Mesenteric fat pad (tissue), 1 donor: ENCODE results near the gene DPM3. TPM values are rescaled to one million over a fixed set of nuclear protein-coding genes. Genes with fewer than 3 reads are reported as not detected.
A peak's percentile ranks its signal among the peaks of the same experiment; 100 is the strongest.
"Not testable (repeated sequence)": the region's sequence is repeated elsewhere in the genome, so short reads cannot be mapped to it uniquely, and the experiment has no call there.

Experiments
- DNase-seq: peaks from one replicate; pipeline ENCODE4 v3.0.0-alpha.2; 2020; ENCODE audit warnings: low spot score
- total RNA-seq: library from RNA; stranded (reverse); fragmentation: NEBNext Ultra II Directional; extraction: Animal tissue kit (Norgen Biotek cat#: 25700); gene quantifications from one replicate; pipeline ENCODE4 v1.2.1, GENCODE V29; 2021
- donor health status: DM: yes; HTN: yes; CAD: no.

Gene DPM3
- total RNA-seq, 1 donor from 2014 or later: 76.2 TPM

- DNase-seq: not testable (repeated sequence)
Observed at GRCh38 chr1:155162631-155163030, 22.3 kb upstream of the DPM3 start.

DNA sequence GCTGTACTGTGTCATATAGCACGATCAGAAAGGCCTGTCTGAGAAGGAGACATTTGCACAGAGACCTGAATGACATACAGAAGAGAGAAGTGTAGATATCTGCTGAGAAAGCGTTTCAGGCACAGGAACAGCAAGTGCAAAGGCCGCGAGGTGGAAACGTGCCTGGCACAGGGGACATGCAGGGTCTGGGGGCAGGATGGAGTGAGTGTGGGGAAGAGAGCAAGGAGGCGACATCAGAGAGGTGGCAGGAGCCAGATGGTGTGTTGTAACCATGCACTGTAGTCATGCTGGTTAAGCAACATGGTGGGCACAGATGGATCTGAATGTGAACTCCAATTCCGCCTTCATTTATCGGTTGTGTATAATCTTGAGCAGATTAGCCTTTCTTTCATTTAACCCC is 19.8 kb upstream of the DPM3 start:
- no peak for DNase-seq

- DNase-seq: no peak
Observed at GRCh38 chr1:155158991-155159390, 18.7 kb upstream of the DPM3 start.

- not testable (repeated sequence) for DNase-seq
Observed at GRCh38 chr1:155155996-155156643, 15.8 kb upstream of the DPM3 start.

DNA sequence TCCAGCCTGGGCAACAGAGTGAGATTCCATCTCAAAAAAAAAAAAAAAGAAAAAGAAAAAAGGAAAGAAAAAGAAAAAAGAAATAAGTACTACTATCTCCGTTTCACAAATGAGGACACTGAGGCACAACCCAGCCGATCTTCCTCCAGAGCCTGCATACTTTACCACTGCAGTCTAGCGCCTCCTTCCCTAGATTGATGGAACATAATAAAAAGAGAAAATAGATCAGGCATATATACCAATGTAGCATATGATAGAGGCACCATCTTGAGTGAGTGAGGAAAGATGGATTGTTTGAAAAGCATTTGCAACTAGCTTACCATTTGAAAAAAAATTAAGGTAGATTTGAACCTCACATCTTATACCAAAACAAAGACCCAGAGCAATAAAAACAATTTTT is 5.2 kb upstream of the DPM3 start:
- no peak for DNase-seq

- no peak for DNase-seq
Observed at GRCh38 chr1:155141749-155142148, 1.4 kb upstream of the DPM3 start.

GRCh38 chr1:155140630-155140953 is 261 bp upstream of the DPM3 start:
- DNase-seq: no peak

GRCh38 chr1:155137154-155137949 is 3.0 kb downstream of the DPM3 start:
- DNase-seq: no peak

GRCh38 chr1:155136748-155137147 is 3.6 kb downstream of the DPM3 start:
- DNase-seq: no peak

DNA sequence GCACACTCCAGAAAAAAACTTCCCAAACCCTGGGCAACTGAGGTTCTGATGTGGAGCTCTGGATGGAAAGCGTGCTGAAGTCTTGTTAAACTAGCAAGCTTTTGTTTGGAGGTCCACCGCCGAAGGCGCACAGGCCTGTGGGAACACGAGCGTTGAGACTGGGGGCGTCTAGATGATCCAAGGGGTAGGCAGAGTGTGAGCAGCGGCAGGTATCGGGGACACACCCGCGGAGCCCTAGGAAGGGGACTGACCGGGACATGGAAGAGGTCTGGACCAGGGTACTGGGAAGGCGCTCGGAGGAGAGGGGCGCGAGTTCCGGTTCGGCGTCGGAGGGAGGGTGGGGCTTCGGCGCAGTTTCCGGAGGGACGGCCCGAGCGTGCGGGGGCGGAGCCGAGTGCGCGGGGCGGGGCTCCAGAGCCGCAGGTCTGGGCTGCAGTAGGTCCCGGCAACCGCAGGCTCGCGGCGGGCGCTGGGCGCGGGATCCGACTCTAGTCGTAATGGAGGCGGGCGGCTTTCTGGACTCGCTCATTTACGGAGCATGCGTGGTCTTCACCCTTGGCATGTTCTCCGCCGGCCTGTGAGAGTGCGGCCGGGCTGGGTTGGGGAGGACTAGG is 4.8 kb downstream of the DPM3 start, which contains the start of gene SLC50A1:
SLC50A1 (plus strand) TSS at position 438 of the 614 bp plus-strand sequence; CDS start at position 498, 60 bp downstream.
- peak; percentile 99 for DNase-seq

DNA sequence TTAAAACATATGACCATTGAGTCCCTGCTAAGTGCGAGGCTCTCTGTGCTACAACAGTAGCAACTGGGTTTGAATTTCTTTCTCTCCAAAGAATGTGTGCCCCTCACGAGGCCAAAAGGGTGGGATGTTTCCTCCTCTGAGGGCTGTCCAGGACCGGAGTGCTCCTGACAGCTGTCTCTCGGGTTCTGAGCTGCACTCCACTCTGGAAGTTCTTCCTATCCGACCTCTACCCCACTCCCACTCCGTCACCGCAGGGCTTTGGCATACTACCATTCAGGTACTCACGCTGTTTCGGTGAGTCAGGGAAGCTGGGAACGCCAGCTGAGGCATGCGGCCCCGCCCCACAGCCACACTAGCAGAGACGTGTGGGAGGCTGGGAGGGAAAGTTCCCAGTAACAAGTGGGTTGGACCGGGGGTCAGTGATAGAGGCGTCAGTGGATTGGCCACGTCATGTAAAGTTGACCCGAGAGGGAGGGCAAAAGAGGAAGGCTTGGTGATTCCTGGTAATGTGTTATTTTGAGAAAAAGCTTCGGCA is 5.4 kb downstream of the DPM3 start:
- peak; percentile 94 for DNase-seq

- DNase-seq: no peak
Observed at GRCh38 chr1:155134322-155134721, 6.0 kb downstream of the DPM3 start.

DNA sequence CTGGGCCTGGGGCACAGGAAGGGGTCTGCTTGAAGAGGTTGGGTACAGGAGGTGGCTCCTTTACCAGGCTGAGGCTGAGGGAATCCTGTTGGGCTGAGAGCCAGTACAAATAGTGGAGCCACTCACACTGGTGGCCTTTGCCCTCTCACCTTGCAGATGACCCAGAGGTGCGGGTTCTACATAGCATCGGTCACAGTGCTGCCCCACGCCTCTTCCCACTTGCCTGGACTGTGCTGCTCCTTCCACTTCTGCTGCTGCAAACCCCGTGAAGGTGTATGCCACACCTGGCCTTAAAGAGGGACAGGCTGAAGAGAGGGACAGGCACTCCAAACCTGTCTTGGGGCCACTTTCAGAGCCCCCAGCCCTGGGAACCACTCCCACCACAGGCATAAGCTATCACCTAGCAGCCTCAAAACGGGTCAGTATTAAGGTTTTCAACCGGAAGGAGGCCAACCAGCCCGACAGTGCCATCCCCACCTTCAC is 6.5 kb downstream of the DPM3 start:
- DNase-seq: no peak

DNA sequence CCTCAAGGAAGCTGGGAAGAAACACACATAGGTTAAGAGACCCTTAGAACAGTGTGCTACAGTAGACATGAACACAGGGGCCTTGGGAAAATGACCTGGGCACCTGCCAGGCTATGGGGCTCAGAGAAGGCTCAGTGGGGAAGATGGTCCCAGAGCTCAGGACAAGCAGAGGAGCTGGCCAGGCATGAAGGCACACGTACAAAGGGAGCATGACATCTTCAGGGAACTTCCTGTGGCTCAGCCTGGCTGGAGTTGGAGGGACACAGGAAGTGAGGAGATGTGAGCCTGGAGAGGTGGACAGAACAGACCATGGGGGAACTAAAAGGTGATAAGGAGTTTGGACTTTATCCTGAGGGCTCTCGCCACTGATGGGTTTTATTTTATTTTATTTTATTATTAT is 8.5 kb downstream of the DPM3 start:
- no peak for DNase-seq

DNA sequence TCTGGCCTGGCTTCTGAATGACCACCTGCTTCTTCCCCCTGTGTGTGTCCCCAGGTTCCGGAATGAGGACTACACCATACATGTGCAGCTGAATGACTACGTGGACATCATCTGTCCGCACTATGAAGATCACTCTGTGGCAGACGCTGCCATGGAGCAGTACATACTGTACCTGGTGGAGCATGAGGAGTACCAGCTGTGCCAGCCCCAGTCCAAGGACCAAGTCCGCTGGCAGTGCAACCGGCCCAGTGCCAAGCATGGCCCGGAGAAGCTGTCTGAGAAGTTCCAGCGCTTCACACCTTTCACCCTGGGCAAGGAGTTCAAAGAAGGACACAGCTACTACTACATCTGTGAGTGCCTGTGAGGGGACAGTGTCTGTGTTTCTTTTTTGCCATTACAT is 9.0 kb downstream of the DPM3 start:
- DNase-seq: no peak

DNA sequence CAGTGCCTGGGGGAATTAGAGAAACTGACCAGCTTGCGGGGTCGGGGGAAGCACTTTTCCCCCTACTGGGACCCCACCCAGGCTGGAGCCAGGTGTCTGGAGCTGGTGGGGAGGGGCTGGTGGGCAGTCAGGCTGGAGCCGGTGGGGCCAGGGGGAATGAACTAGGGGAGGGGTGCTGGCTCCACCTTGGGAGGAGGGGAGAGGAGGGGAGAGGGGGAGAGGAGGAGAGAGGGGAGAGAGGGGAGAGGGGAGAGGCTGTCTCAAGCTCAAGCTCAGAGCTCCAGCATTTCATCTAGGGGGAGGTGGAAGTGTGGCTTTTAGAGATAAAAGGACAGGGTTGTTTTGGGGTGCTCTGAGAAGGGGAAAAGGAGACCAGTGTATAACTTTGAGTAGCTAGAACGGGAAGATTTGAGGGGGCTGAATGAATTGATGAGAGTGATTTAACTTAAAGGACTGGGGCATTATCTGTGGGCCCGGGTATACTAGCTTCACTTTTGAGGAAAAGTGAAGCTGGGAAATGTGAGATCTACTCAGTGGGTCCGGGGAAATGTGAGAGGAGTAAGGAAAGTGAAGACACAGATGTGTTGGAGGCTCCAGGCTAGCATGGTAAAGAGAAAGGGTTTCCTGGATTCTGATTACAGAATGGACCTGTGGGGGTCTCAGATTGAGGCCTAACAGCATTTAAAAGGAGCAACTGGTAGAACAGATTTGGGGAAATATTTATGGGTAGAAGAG is 9.9 kb downstream of the DPM3 start:
- DNase-seq: no peak

DNA sequence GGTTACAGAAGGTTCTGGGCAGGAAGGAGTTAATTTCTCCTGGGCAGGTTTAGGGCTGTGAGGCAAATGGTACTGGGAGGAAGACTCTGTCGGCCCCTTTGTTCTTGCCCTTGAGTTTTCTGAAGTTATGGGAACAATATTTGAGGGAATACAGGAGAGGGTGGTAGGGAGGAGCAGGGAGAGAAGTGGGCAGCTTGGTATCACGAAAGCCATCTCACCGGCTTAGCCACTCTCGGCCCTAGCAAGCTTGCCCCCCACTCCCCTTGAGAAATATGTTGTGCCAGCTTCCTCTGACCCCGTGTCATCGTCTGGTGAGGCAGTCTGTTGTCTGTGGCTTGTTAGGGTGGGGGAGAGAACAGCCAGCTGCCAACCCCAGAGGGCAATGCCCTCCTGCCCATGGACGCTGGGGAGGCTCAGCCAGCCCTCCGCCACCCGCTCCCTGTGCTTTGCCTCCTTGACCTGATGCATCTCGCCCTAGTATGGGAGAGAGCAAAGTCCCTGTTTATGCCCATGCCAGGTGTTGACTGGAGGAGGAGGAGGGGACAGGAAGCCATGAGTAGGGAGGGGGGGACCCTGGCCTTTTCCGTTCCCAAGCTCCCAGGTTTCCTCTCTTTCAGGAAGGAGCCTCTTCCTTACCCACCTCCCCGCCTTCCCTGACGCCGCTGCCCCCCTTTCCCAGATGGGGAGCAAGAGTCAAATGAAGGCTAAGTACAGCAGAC is 11.4 kb downstream of the DPM3 start:
- DNase-seq: no peak

DNA sequence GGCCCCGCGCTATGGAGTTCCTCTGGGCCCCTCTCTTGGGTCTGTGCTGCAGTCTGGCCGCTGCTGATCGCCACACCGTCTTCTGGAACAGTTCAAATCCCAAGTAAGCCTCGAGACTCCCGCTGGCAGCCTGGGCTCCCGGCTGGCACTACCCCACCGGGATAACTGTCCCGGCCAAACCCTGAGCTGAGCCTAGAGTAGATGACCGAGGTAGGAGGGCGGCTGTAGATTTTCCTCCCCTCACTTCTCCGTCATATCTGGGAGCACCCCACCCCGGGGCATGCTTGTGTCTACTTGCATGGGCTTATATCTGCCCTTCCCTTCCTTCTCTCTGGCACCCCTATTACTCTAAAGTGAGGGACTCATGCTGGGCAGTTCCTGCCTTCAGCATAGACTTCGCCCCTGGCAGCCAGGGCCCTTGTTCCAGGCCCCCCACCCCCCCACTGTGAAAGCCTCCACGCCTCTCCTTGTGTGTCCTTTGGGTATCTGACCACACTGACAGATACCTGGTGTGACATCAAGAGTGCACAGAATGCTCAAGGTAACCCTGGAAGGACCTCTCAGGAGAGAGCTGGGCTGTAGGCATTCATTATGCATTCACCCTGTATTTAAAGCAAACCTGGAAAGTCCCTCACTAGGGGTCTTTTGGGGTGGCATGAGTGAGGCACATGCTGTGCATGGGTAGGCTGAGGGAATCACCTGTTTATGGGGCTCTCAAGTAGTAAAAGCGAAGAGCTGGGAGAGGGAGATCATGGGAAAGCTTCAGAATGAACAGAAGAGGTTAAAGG is 12.2 kb downstream of the DPM3 start:
- no peak for DNase-seq

- no peak for DNase-seq
Observed at GRCh38 chr1:155127105-155127966, 13.0 kb downstream of the DPM3 start, which contains the start of gene EFNA1. EFNA1 (plus strand) TSS chr1:155127876; CDS start chr1:155127978, 102 bp downstream.
